GM12892 (cell line): ENCODE measurements around the gene IFITM5.

Experiments used
- POLR2A ChIP-seq: IDR thresholded peaks from 2 replicates; pipeline ENCODE4 v1.6.1; 2011; ENCODE audit warnings: low read depth, low read length, control low read depth
- POLR2AphosphoS5 ChIP-seq: IDR thresholded peaks from 2 replicates; pipeline ENCODE4 v1.6.1; 2011; ENCODE audit warnings: low read depth, low read length, control low read depth

GRCh38 chr11:339963-340362 lies 40.6 kb upstream of the IFITM5 start:
- TF ChIP-seq POLR2AphosphoS5 (no peak), POLR2A (no peak)
